D721Med (cell line): Measurements from ENCODE around the gene CRYBB1.

Experiments
- DNase-seq: peaks from one replicate; pipeline ENCODE4 v3.0.0; 2011; ENCODE audit warnings: low spot score; ENCODE audit not compliant: insufficient read length
- FAIRE-seq: peaks from 2 replicates; lab custom pipeline; 2011; peaks lifted over from hg19 to GRCh38; lab: Jason Lieb, UNC
- CTCF ChIP-seq: IDR thresholded peaks from 2 replicates; pipeline ENCODE4 v1.5.1; 2012; ENCODE audit warnings: mild to moderate bottlenecking, control low read depth; ENCODE audit not compliant: insufficient read depth; ENCODE audit errors: missing control alignments

The CRYBB1 gene

GRCh38 chr22:26555478-26555877 is 62.3 kb downstream of the CRYBB1 start:
- DNase-seq = no peak
- TF ChIP-seq CTCF = no peak
- no peak for FAIRE-seq

- FAIRE-seq (no peak), DNase-seq (no peak)
- TF ChIP-seq CTCF = no peak
These were observed 62.9 kb downstream of the CRYBB1 start for GRCh38 chr22:26554956-26555355.

- FAIRE-seq (no peak), DNase-seq (no peak)
- no peak for TF ChIP-seq CTCF
These were observed 64.6 kb downstream of the CRYBB1 start for GRCh38 chr22:26553056-26553752.

- FAIRE-seq (no peak), DNase-seq (no peak)
- no peak for TF ChIP-seq CTCF
These were observed 65.4 kb downstream of the CRYBB1 start for GRCh38 chr22:26552466-26552865.

- FAIRE-seq = no peak
- no peak for TF ChIP-seq CTCF
These were observed 66.3 kb downstream of the CRYBB1 start for GRCh38 chr22:26551568-26551967.

GRCh38 chr22:26550498-26551033 is 67.3 kb downstream of the CRYBB1 start:
- TF ChIP-seq CTCF = no peak
- FAIRE-seq = no peak
- no peak for DNase-seq

More at GRCh38 chr22:26551568-26551967, 66.3 kb downstream of the CRYBB1 start:
- no peak for DNase-seq

GRCh38 chr22:26549902-26550497 is 67.8 kb downstream of the CRYBB1 start:
- no peak for FAIRE-seq
- TF ChIP-seq CTCF = no peak
- DNase-seq = no peak
